ENCODE measurements around the gene AADACL3.
"Not testable (repeated sequence)": the region's sequence is repeated elsewhere in the genome, so short reads cannot be mapped to it uniquely, and the experiment has no call there.

AADACL3 gene

DNA sequence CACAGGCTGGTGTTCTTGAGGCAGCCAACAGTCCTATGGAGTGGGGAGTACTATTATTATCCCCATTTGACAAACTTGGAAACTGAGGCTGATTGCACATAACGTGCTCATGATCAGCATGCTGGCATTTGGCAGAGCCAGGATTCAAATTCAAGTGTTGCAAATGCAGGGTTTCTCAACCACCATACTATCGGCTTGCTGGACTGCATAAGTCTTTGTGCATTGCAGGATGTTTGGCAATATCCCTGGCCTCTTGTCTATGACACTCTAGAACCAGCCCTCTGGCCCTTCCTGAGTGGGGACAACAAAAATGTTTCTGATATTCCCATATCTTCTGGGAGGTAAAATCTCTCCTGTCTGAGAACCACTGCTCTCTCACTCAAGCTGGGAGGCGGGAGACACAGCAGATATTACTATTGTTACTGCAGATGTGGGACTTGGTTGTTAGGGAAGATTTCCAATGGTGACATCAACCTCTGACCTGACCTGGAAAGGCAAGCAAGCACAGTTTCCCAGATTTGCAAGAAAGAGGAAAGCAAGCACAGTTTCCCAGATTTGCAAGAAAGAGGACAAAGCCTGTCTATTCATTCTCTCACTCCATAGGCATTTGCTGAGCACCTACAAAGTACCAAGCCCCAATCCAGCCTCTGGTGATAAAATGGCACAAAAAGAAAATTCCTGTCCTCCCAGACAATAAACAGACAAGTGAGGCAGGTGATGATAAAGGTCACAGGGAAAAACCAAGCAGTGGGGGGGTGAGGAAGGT lies 1.0 kb upstream of the AADACL3 start:
- no peak for DNase-seq (ENCODE audit: low spot score)
- TF ChIP-seq, protein P1, sequence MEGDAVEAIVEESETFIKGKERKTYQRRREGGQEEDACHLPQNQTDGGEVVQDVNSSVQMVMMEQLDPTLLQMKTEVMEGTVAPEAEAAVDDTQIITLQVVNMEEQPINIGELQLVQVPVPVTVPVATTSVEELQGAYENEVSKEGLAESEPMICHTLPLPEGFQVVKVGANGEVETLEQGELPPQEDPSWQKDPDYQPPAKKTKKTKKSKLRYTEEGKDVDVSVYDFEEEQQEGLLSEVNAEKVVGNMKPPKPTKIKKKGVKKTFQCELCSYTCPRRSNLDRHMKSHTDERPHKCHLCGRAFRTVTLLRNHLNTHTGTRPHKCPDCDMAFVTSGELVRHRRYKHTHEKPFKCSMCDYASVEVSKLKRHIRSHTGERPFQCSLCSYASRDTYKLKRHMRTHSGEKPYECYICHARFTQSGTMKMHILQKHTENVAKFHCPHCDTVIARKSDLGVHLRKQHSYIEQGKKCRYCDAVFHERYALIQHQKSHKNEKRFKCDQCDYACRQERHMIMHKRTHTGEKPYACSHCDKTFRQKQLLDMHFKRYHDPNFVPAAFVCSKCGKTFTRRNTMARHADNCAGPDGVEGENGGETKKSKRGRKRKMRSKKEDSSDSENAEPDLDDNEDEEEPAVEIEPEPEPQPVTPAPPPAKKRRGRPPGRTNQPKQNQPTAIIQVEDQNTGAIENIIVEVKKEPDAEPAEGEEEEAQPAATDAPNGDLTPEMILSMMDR (IDR thresholded peaks at IDR 0.05; ENCODE audit: extremely low read depth, missing control alignments) = no peak

DNA sequence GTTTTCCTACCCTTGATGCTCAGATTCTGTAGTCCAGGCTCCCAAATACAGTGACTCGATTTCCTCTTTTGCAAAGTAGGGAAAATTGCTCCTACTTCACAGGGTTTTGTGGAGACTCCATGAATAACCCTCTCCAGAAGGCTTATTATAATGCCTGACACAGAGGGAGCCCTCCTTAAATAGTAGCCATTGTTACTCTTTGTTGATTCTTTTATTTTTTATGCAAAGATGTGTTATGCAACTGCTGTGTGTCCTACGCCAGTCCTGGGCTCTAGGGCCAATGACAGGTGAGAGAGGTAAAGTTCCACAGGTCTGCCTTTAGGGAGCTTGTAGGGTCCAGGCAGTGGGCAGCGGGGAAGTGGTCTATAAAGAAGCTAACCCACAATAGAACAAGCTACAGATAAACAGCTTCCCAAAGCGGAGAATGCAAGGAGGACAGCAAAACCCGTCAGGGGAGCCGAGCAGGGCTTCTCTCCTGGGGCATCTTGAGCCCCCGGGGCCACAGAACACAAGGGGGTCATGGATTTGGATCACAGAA lies 1.5 kb downstream of the AADACL3 start:
- DNase-seq (ENCODE audit: low spot score) = no peak
- TF ChIP-seq, protein P1 (IDR thresholded peaks at IDR 0.05; ENCODE audit: extremely low read depth, missing control alignments) = no peak

DNA sequence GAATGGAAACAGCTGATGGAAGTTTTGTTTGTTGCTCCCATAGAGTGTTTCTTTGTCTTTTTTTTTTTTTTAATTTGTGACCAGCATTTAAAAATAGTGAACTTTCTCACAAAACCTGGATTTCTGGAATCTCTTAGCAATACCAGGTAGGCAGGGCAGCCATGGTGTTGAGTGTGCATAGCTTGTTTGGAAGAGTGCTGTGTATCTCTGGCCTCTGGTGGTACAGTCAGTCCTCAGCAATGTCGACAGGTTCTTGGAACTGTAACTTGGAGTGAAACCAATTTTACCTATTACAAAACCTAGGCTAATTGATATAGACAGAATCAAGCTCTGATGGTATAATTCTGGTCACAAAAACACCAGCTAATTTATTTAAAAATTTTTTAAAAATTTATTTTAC lies 6.7 kb downstream of the AADACL3 start:
- TF ChIP-seq, protein P1 (IDR thresholded peaks at IDR 0.05; ENCODE audit: extremely low read depth, missing control alignments) = no peak
- no peak for DNase-seq (ENCODE audit: low spot score)

DNA sequence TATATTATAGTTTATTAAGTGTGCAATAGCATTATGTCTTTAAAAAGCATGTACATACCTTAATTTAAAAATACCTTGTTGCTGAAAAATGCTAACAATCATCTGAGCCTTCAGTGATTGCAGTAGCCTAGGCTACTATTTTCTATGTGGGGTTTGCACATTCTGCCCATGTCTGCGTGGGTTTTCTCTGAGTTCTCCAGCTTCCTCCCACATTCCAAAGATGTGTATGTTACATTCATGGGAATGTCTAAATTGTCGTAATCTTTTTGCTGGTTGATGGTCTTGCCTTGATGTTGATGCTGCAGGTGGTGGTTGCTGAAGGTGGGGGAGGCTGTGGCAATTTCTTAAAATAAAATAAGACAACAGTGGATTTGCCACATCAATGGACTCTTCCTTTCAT lies 12.5 kb downstream of the AADACL3 start:
- DNase-seq (ENCODE audit: low spot score) = no peak
- TF ChIP-seq, protein P1 (IDR thresholded peaks at IDR 0.05; ENCODE audit: extremely low read depth, missing control alignments) = no peak

DNA sequence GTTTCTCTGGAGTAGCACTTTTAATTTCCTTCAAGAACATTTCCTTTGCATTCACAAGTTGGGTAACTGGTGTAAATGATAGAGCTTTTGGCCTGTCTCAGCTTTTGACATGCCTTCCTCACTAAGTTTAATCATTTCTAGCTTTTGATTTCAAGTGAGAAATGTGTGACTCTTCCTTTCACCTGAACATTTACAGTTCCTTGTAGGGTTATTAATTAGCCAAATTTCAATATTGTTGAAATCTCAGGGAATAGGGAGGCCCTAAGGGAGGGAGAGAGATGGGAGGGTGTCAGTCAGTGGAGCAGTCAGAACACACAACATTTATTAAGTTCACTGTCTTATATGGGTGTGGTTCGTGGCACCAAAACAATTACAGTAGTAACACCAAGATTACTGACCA lies 14.2 kb downstream of the AADACL3 start:
- no peak for DNase-seq (ENCODE audit: low spot score)
- TF ChIP-seq, protein P1 (IDR thresholded peaks at IDR 0.05; ENCODE audit: extremely low read depth, missing control alignments) = no peak

DNA sequence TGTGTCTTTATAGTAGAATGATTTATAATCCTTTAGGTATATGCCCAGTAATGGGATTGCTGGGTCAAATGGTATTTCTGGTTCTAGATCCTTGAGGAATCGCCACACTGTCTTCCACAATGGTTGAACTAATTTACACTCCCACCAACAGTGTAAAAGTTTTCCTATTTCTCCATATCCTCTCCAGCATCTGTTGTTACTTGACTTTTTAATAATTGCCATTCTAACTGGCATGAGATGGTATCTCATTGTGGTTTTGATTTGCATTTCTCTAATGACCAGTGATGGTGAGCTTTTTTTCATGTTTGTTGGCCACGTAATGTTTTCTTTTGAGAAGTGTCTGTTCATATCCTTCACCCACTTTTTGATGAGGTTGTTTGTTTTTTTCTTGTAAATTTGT lies 15.2 kb downstream of the AADACL3 start:
- DNase-seq (ENCODE audit: low spot score) = not testable (repeated sequence)

DNA sequence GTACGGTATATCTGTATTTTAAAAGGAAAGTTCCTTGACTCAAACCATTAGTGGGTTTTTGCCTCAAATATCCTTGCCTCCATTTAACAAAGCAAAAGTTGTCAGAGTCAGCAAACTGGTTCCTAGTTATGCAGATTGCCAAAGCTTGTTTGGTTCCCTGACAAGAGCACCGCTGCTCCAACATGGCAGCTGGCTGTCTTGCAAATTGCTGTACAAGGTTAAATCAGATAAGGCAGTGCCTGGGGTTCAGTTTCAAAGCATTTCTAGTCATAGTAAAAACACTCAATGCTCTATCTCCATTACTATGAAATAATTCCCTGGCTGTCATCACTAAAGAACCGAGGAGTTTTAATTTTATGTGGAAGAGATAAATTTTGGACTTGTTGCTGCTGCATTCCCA lies 18.7 kb downstream of the AADACL3 start:
- TF ChIP-seq, protein P1 (IDR thresholded peaks at IDR 0.05; ENCODE audit: extremely low read depth, missing control alignments) = no peak
- DNase-seq (ENCODE audit: low spot score) = no peak

DNA sequence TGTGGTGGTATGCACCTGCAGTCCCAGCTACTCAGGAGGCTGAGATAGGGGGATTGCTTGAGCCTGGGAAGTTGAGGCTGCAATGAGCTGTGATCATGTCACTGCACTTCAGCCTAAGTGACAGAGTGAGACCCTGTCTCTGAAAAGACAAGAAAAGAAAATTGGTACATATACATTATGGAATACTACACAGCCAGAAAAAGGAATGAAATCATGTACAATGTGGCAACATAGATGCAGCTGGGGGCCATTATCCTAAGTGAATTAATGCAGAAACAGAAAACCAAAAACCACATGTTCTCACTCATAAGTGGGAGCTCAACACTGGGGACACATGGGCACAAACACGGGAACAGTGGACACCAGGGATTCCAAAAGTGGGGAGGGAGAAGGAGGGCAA lies 23.0 kb downstream of the AADACL3 start:
- TF ChIP-seq, protein P1 (IDR thresholded peaks at IDR 0.05; ENCODE audit: extremely low read depth, missing control alignments) = no peak
- DNase-seq (ENCODE audit: low spot score) = no peak

All from GM20000 (cell line).